GM19328 (cell line): Measurements from ENCODE around the gene ZXDA.
"Not testable (repeated sequence)": the region's sequence is repeated elsewhere in the genome, so short reads cannot be mapped to it uniquely, and the experiment has no call there.

Experiments
- ATAC-seq: cut with Tn5 transposase; IDR thresholded peaks from one replicate; pipeline ENCODE4 v1.9.1; 2021; ENCODE audit warnings: mild to moderate bottlenecking, moderate library complexity; ENCODE audit not compliant: unreplicated experiment

ZXDA gene, protein sequence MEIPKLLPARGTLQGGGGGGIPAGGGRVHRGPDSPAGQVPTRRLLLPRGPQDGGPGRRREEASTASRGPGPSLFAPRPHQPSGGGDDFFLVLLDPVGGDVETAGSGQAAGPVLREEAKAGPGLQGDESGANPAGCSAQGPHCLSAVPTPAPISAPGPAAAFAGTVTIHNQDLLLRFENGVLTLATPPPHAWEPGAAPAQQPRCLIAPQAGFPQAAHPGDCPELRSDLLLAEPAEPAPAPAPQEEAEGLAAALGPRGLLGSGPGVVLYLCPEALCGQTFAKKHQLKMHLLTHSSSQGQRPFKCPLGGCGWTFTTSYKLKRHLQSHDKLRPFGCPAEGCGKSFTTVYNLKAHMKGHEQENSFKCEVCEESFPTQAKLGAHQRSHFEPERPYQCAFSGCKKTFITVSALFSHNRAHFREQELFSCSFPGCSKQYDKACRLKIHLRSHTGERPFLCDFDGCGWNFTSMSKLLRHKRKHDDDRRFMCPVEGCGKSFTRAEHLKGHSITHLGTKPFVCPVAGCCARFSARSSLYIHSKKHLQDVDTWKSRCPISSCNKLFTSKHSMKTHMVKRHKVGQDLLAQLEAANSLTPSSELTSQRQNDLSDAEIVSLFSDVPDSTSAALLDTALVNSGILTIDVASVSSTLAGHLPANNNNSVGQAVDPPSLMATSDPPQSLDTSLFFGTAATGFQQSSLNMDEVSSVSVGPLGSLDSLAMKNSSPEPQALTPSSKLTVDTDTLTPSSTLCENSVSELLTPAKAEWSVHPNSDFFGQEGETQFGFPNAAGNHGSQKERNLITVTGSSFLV

DNA sequence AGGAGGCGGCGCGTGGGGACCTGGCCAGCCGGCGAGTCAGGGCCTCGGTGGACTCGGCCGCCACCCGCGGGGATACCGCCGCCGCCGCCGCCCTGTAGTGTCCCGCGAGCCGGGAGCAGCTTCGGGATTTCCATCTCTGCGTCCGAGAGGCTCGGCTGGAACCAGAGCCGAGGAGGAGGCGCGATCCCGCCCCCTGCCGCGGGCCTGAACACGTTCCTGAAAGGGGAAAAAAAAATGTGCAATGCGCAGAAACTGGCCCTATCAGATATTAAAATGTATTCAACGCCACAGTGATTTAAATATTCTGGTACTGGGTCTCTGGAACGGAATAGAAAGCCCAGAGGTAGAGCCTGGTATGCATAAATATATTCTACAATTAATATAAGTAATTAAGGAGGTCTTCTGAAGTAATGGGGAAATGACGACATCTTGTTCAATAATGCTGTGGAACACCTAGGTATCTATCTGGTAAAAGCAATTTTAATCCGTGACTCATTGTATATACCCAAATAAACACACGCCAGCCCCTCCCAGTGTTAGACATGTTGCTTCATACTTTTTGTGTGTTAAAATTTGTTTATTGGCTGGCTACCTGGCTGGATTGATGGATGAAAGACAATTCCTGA, at the start of gene ZXDA:
Gene ZXDA (minus strand): TSS at position 172 of the 626 bp plus-strand sequence. CDS start 38 bp downstream, at position 134.
- peak; percentile 54 for ATAC-seq

DNA sequence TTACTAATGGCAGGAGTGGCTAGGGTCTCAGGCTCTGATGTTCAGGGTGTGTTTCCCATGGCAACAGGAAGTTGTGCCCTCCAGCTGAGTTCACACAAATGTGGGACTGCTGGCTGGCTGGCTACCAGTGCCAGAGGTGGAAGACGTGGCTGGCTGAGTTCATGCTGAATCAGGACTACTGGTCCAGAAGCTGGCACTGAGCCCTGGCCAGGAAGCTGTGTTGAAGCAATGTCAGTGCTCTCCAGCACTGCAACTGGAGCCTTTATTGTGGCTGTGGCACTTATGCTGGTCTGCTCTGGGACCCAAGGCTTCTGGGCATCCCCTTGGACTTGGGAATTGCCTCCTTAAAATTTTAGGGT, 42.0 kb upstream of the ZXDA start:
- no peak for ATAC-seq

DNA sequence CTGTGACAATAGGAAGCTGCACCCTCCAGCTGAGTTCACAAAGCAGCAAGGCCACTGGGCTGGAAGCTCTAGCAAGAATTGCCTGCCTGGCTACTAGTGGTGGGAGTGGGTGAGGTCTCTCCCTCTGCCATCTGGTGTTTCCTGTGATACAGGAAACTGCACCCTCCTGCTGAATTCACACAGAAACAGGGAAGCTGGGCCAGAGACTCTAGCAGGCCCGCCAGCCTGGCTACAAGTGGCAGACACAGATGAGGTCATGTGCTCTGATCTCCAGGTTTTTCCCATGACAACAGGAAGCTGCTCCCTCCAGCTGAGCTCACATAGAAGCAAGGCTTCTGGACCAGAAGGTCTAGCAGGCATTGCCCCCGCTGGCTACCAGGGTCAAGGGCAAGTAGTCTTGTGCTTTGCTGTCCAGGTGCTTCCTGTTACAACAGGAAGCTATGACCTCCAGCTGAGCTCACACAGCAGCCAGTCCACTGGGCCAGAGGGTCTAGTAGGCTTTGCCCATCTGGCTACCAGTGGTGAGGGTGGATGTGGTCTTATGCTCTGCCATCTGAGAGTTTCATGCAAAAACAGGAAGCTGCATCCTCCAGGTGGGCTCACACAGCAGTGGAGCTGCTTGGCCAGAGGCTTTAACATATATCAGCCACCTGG, 41.5 kb upstream of the ZXDA start:
- no peak for ATAC-seq

DNA sequence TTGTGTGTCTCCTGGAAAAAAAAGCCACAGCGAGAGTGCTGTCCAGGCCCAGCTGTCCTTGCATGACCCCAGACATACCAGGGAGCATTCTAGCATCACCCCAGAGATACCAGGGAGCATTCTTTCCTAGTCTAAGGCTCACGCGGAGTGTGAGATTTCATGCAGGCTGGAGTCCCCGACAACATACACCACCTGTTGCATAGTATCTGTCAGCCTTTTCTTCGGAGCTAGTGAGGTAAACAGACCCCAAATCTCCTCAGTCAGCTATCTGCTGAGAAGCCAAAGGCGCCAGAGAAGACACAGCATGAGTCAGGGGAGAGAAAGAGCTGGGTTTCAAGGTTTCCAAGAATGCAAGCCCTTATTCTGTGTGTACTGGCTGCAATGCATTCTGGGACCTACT, 23.1 kb upstream of the ZXDA start:
- ATAC-seq, result no peak

DNA sequence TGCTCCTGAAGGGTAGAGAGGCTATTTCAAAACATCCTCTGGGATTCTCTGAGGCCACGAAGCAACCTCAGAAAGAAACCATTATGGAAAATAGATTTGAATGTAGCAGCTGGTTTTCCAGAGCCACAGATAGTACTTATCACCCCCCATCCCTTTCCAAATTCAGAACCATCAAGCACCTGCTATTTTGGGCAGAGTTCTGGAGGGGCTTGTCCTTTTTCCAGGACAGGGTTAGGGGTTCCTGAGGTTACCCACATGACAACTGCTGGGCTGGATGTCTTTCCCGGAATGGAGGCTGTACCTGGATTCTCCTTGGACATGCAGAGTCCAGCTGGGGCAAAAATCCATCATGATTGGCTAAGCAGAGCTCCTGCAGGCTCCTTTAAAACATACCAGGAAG, 22.0 kb upstream of the ZXDA start:
- ATAC-seq, result no peak

DNA sequence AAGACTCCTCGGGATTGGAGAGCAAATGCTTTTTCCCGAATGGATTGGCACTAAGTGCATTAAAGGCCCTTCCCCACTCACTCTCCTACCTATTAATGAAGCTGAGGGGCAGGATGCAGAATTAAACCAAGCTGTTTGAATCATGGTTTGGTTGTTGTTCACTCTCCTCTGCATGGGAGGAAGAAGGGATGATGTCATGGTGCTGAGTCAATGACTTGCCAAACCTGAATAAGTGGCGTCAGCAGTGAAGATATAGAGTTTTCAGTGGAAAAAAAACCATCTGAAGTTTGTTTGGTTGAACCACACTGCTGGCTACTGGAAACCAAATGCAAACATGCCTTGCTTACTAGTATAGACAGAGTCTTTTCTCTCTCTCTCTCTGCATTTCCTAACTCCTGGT, 19.8 kb upstream of the ZXDA start:
- ATAC-seq, result no peak

DNA sequence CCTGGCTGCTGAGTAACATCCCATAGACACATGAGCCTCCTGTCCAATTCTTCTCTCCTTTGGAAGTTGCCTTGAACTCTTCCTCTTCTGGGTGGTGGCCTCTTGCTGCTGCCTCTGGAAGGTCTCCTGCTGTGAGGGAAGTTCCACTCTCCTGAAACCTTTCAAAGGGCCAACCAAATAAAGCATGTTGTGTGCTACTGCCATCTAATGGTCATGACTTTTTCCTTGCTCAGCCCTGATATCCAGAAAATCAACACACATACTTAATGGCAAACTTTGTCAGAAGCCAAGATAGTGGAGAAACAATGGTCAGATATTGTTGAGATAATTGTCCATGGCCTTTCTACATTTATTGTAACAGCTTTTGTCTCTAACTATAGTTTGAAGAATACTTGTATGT, 19.1 kb upstream of the ZXDA start:
- no peak for ATAC-seq

DNA sequence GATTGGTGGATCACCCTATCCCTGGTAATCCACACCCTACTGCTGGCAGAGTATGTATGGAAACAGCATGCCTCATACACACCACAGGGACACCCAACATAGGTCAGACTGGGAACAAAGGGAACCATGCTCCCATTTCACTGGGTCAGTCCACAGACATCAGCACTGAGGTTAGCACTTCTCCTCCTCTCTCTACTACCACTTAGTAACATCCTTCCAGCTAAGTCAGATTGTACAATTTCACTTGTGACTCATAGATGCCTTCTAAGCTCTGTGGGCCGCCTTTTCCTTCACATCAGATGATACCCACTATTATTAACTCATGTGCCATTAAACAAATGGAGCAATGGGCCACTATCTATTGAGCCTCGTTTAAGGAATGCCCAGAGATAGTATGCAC, 15.5 kb upstream of the ZXDA start:
- ATAC-seq, result no peak

DNA sequence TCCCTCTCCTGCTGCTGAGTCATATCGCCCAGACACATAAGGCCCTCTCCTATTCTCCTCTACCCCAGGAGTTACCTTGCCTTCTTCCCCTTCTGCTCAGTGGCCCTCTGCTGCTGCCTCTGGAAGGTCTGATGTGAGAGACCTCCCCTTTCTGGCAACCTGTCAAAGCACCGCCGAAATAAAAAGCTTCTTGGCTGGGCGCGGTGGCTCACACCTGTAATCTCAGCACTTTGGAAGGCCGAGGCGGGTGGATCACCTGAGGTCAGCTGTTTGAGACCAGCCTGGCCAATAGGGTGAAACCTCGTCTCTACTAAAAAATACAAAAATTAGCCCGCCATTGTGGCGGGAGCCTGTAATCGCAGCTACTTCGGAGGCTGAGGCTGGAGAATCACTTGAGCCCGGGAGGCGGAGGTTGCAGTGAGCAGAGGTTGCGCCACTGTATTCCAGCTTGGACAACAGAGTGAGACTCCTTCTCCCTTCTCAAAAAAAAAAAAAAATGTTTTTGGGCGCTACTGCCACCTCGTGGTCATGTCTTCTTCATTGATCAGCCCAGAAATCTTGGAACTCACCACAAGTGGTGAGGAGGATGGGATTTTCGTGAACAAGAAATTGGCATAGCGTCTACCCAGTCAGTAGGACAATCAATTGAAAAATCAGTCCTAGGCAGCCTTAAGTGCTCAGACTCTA, 8.6 kb upstream of the ZXDA start:
- ATAC-seq, result no peak

DNA sequence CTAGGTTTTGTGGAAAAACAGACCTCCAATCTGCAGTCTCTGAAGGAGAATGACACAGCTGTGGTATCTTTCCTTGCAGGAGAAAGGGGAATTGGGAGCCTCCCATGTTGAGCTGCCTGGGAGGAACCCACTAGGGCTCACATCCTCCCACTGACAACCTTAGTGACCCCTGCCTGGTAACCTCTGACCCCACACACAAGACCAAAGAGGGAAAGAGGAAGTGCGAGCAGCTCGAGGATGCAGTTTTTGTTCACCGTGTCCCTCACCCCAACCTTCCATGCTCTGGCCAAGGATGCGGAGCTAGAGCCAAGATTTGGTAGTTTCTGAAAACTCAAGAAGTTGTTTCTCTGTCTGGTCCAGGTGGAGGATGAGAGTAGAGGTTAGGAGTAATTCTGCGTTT, 5.4 kb upstream of the ZXDA start:
- no peak for ATAC-seq

DNA sequence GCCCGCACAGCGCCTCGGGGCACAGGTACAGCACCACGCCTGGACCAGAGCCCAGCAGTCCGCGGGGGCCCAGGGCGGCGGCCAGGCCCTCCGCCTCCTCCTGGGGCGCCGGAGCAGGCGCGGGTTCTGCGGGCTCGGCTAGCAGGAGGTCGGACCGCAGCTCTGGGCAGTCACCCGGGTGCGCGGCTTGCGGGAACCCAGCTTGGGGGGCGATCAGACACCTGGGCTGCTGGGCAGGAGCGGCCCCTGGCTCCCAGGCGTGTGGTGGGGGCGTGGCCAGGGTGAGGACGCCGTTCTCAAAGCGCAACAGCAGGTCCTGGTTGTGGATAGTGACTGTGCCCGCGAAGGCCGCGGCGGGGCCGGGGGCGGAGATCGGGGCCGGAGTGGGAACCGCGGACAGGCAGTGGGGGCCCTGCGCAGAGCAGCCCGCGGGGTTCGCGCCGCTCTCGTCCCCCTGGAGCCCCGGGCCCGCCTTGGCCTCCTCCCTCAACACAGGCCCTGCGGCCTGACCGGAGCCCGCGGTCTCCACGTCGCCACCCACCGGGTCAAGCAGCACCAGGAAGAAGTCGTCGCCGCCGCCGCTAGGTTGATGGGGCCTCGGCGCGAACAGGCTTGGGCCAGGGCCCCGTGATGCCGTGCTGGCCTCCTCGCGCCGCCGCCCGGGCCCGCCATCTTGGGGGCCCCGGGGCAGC, 517 bp downstream of the ZXDA start:
- peak; percentile 74 for ATAC-seq

DNA sequence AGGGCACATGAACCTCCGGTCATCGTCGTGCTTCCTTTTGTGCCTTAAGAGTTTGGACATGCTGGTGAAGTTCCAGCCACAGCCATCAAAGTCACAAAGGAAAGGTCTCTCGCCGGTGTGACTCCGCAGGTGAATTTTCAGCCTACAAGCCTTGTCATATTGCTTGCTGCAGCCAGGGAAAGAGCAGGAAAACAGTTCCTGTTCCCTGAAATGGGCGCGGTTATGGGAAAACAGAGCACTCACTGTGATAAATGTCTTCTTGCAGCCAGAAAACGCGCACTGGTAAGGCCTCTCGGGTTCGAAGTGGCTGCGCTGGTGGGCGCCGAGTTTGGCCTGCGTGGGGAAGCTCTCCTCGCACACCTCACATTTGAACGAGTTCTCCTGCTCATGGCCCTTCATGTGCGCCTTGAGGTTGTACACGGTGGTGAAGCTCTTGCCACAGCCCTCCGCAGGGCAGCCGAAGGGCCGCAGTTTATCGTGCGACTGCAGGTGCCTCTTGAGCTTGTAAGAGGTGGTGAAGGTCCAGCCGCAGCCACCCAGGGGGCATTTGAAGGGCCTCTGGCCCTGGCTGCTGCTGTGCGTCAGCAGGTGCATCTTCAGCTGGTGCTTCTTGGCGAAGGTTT, 1.2 kb downstream of the ZXDA start:
- not testable (repeated sequence) for ATAC-seq

DNA sequence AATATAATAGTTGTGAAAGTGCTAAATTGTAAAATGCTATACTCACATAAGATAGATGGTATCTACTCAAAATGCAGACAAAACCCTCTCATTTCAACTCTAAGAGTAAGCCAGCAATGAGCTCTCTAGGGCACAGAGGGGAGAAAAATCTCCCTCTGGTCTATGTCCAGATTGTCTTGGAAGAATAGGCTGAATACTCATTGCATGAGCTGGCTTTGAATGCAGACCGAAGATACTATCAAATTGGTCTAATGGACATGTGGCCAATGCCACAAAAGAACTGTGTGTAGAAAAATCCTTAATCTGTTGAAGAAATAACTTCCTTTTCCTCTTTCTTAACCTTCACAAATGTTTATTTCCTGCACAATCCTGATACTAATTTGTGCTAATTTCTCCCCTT, 3.5 kb downstream of the ZXDA start:
- ATAC-seq, result no peak

DNA sequence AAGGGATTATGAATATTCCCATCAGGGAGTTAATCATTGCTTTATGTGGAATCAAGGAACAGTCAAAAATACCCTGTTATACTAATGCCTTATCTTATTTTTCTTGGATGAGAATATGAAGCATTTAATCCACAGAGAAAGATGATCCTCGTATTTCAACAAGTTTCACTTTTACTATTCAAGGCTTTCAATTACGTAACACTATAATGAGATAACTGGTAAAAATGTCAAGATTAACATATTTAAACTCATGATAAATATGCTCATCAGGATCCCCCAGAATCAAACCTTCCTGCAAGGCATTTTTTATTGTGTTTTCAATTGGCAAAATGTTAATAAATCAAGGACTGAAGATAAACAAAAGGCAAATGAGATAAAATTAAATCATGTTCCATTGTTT, 5.1 kb downstream of the ZXDA start:
- no peak for ATAC-seq

DNA sequence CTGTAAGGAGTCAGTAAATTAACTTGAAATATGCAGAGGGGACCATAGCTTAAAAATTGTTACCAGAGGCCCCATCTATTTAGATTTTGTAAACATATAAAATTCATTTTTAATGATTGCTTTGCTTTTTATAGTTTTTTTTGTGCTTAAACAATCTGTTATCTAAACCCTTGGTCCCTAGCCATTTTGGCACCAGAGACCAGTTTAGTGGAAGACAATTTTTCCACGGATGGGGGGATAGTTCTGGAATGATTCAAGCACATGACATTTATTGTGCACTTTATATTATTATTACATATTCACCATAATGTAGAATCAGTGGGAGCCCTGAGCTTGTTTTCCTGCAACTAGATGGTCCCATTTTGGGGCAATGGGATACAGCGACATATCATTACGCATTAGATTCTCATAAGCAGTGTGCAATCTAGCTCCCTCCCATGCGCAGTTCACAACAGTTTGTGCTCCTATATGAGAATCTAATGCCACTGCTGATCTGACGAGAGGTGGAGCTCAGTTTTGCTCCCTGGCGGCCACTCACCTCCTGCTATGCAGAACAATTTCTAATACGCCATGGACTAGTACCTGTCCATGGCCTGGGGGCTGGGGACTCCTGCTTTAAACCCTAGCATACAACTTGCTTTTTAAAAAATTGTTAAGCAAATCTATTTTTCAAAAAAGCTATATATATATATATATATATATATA, 5.9 kb downstream of the ZXDA start:
- ATAC-seq, result no peak

DNA sequence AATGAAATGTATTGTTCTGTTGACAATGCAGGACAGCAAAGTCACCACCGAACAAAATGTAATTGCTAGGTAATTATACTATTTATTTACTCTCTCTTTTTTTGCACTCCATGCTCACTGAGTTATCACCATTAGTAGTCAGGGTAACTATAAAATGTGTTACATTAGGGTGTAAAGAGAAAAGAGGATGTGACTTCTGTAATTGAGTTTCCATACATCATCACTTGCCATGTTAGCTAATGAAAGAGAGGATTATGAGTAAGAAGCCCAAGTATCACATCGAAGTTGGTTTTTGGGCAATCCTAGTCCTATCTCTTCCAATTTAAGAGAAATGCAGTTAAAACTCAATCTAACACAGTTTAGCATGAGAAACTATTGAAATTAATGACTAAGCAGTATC, 7.6 kb downstream of the ZXDA start:
- no peak for ATAC-seq

DNA sequence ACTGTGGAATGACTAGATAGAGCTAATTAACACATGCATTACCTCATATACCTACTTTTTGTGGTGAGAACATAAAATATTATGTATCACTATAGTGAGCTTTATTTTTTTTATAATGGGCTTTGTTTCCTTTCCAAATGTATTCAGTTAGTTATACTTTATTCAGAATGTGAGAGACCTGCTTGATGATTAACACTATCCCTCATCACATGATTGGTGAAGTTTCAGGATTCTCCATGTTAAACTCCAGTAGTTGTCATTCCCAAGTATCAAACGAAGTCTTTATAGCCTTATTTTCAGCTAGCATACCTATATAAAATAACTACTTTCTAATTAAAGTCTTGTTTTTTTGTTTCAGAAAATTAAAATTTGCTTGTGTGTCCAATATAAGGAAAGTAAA, 8.8 kb downstream of the ZXDA start:
- ATAC-seq, result no peak

DNA sequence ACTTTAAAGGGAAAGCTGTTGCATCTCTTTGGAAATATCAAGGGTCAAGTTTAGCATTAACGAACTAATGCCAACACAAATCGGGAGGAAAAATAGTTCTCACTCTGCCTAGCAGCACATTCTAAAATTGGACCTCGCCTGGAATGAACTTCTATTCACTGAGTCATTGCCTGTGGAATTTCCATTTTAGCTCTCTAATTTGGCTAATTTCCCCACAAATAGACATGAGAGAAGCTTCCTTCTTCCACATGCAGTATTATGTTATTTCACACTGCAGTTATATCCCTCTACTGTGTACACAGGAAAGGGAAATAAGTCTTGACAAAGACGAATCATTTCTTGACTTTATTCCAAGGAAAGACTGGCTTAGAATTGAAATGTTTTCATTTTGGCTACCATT, 9.3 kb downstream of the ZXDA start:
- no peak for ATAC-seq

DNA sequence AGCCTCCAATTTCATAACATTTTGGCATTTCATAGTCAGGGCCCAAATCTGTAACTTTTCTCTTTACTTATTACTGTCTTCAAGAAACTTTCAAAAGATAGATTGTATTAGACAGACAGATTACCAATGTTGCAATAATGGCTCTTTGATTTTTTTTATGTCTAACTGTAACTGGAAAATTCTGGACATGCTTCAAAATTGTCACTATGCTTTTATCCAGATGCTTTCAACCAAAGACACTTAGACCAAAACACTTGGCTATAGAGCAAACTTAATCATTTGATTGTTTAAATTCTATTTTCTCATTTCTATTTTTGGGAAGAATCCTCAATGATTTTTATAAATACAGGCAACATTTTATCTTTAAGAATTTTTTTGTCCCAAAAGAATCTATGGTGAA, 10.4 kb downstream of the ZXDA start:
- ATAC-seq, result no peak
